Activated CD8-positive, alpha-beta T cell treated with anti-CD3 and anti-CD28 coated beads for 36 hours (primary cell): ENCODE data around the gene TP73. TPM values are rescaled to one million over a fixed set of nuclear protein-coding genes. Genes with fewer than 3 reads are reported as not detected.

ENCODE experiments used
- ATAC-seq: fragments of 200-7000 bp; cut with Tn5 transposase; one replicate; pipeline ENCODE4 v1.10.0; 2021; ENCODE audit warnings: mild to moderate bottlenecking, moderate library complexity
- CTCF ChIA-PET: fragments of 350-600 bp; sonication (Branson Sonifier 250); formaldehyde crosslinking; loops from one replicate; lab custom pipeline; 2021; ENCODE audit warnings: antibody characterized with exemption; lab: Charles Lee
- POLR2A ChIA-PET: fragments of 350-600 bp; sonication (Branson Sonifier 250); formaldehyde crosslinking; loops from one replicate; lab custom pipeline; 2021; ENCODE audit warnings: antibody characterized with exemption; lab: Charles Lee
- DNase-seq: peaks from one replicate; pipeline ENCODE4 v3.0.0-alpha.2; 2020
- H3K27ac Mint-ChIP-seq: one replicate; pipeline ENCODE4 v1.8.0; 2021; ENCODE audit warnings: mild to moderate bottlenecking, mixed read lengths
- H3K27me3 Mint-ChIP-seq: one replicate; pipeline ENCODE4 v1.8.0; 2021; ENCODE audit warnings: mixed read lengths
- H3K36me3 Mint-ChIP-seq: one replicate; pipeline ENCODE4 v1.8.0; 2021; ENCODE audit warnings: low read depth, mixed read lengths
- H3K4me1 Mint-ChIP-seq: one replicate; pipeline ENCODE4 v1.8.0; 2021; ENCODE audit warnings: low read depth, mixed read lengths
- H3K4me3 Mint-ChIP-seq: one replicate; pipeline ENCODE4 v1.8.0; 2021; ENCODE audit warnings: mild to moderate bottlenecking, moderate library complexity, mixed read lengths
- H3K9me3 Mint-ChIP-seq: one replicate; pipeline ENCODE4 v1.8.0; 2021; ENCODE audit warnings: mixed read lengths
- intact Hi-C: fragments of 100-400 bp; cut with micrococcal nuclease; formaldehyde crosslinking; loops from one replicate; pipeline ENCODE4 v1.10.0; 2022
- total RNA-seq, 2 experiments: library from RNA; stranded (reverse); gene quantifications; one replicate each; pipeline ENCODE4 v1.2.3, GENCODE V29; 2021
- TF ChIP-seq, protein P1 (sequence below): fragments of 200-600 bp; IDR thresholded peaks from one replicate; pipeline ENCODE4 v1.8.0; 2022; ENCODE audit warnings: antibody characterized with exemption, mild to moderate bottlenecking

Gene TP73
- total RNA-seq, 2 experiments from 2014 or later, result 0.60 to 0.68 TPM

DNA sequence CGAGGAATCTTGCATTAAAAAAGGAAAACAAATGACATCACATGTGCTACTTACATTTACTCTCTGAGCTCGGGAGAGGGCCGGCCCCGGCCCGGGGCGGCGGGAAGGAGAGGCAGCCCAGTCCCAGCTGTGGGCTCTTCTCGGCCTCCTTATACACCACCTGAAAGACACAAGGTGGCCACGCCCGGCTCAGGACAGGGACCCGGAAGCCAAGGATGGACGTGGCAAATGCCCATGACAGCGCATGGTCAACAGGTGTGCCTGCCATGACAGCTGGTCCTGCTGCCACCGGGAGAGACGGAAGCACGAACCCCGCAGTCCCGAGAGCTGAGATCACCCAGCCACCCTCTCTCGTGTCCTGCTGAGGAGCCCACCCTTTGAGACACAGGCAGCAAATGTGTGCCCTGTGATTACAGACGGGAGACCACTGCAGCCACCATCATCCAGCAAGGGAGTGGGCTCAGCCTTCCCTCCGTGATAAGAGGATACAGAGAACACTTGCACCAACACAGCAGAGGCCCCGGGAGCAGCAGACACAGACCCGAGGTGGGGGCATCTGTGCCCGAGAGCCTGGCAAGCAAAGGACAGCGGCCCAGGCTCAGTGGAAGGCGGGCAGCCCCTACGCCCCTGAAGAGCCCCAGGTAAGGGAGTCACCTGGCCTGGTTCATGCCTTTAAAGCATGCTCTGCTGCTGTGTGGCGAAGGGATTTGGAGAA lies 18.8 kb upstream of the TP73 start:
- TF ChIP-seq, protein P1, sequence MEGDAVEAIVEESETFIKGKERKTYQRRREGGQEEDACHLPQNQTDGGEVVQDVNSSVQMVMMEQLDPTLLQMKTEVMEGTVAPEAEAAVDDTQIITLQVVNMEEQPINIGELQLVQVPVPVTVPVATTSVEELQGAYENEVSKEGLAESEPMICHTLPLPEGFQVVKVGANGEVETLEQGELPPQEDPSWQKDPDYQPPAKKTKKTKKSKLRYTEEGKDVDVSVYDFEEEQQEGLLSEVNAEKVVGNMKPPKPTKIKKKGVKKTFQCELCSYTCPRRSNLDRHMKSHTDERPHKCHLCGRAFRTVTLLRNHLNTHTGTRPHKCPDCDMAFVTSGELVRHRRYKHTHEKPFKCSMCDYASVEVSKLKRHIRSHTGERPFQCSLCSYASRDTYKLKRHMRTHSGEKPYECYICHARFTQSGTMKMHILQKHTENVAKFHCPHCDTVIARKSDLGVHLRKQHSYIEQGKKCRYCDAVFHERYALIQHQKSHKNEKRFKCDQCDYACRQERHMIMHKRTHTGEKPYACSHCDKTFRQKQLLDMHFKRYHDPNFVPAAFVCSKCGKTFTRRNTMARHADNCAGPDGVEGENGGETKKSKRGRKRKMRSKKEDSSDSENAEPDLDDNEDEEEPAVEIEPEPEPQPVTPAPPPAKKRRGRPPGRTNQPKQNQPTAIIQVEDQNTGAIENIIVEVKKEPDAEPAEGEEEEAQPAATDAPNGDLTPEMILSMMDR, result no peak
- no peak overlapping the region for H3K4me3 Mint-ChIP-seq
- ATAC-seq (no peak), DNase-seq (no peak)
- CTCF ChIA-PET, result no interaction called here
- intact Hi-C loops, result no loop called here
- no peaks in the 10 kb centered on the region for H3K4me1 Mint-ChIP-seq
- H3K36me3 Mint-ChIP-seq, result peaks cover 10% of the 10 kb centered on the region
- no peaks in the 10 kb centered on the region for H3K27me3 Mint-ChIP-seq
- no peaks in the 10 kb centered on the region for H3K9me3 Mint-ChIP-seq
- POLR2A ChIA-PET, result interaction anchor here (0.7 kb wide), 1 partner anchor 134 kb away, joined by 4 read pairs; no protein-coding TSS in a partner anchor
- H3K27ac Mint-ChIP-seq, result no peak overlapping the region

DNA sequence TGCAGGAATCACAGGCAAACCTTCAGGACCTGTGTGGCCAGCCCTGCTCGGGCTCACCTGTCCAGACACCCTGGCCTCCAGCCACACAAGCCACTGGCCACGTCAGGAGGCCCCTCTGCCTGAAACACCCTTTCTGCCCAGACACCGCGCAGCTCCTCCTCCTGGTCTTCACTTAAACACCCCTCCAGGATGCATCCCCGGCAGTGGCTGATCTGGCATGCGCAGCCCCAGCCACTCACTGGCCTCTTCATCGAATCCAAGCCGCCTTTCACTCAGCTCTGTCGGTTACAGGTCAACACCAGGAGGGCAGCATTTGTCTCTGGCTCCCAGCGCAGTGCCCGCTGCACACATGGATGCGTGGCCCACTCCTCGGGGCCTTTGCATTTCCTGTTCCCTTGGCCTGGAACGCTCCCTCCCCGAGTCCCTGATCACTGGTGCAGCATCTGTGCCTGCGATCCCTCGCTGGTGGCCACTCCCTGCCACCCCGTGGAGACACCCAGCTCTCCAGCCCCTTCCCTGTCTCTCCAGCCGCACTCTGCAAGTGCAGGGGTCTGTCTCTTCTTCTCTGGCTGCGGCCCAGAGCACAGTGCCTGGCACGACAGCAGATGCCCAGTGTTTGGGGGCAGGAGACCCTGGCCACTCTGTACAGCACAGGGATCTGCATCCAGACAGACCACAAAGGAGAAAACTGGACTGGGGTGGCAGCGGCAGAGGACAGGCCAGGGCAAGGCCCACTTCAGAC lies 18.1 kb upstream of the TP73 start:
- Mint-ChIP-seq H3K36me3 (peaks cover 10% of the 10 kb centered on the region), H3K27ac (no peak overlapping the region), H3K27me3 (no peaks in the 10 kb centered on the region), H3K4me3 (no peak overlapping the region), H3K9me3 (no peaks in the 10 kb centered on the region), H3K4me1 (no peaks in the 10 kb centered on the region)
- POLR2A ChIA-PET, result no interaction called here
- intact Hi-C loops, result no loop called here
- TF ChIP-seq, protein P1, result no peak
- CTCF ChIA-PET, result no interaction called here
- ATAC-seq, result no peak
- DNase-seq, result no peak

GRCh38 chr1:3636080-3636479 lies 16.2 kb upstream of the TP73 start:
- DNase-seq (no peak), ATAC-seq (no peak)
- intact Hi-C loops, result no loop called here
- no peak overlapping the region for H3K27ac Mint-ChIP-seq
- no peak overlapping the region for H3K4me3 Mint-ChIP-seq
- no peaks in the 10 kb centered on the region for H3K27me3 Mint-ChIP-seq
- peaks cover 10% of the 10 kb centered on the region for H3K36me3 Mint-ChIP-seq
- TF ChIP-seq, protein P1, result no peak
- H3K9me3 Mint-ChIP-seq, result no peaks in the 10 kb centered on the region
- no peaks in the 10 kb centered on the region for H3K4me1 Mint-ChIP-seq
- ChIA-PET POLR2A (interaction anchor here (1.0 kb wide), 1 partner anchor 12 kb away, joined by 3 read pairs; no protein-coding TSS in a partner anchor), CTCF (interaction anchor here (1.0 kb wide), 1 partner anchor 20 kb away, joined by 3 read pairs; no protein-coding TSS in a partner anchor)

DNA sequence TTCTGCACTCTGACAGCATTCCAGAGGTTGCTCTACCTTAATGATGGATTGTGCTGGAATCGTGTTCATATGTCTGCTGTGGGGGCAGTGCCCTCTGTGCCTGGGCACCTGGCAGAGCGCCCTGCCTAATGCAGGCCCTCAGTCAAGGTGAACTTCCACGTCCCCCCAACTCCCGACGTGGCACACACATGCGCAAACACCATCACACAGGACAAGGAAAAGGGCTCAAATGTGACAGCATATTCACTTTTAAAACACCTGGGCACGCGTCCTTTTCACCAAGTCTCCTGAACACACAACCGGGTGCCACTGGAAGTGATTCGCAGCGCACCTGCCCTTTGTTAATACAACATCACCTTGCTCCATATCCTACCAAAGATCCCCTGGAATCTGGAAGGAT lies 15.8 kb upstream of the TP73 start:
- peaks cover 10% of the 10 kb centered on the region for H3K36me3 Mint-ChIP-seq
- H3K27ac Mint-ChIP-seq, result no peak overlapping the region
- no peaks in the 10 kb centered on the region for H3K9me3 Mint-ChIP-seq
- TF ChIP-seq, protein P1, result no peak
- ChIA-PET POLR2A (interaction anchor here (1.2 kb wide), 1 partner anchor 13 kb away, joined by 3 read pairs; no protein-coding TSS in a partner anchor), CTCF (no interaction called here)
- intact Hi-C loops, result no loop called here
- no peak for DNase-seq
- no peak for ATAC-seq
- H3K27me3 Mint-ChIP-seq, result no peaks in the 10 kb centered on the region
- no peaks in the 10 kb centered on the region for H3K4me1 Mint-ChIP-seq
- no peak overlapping the region for H3K4me3 Mint-ChIP-seq

GRCh38 chr1:3638027-3638426 lies 14.3 kb upstream of the TP73 start:
- H3K9me3 Mint-ChIP-seq, result no peaks in the 10 kb centered on the region
- no peak overlapping the region for H3K4me3 Mint-ChIP-seq
- POLR2A ChIA-PET, result no interaction called here
- TF ChIP-seq, protein P1, result no peak
- intact Hi-C loops, result no loop called here
- CTCF ChIA-PET, result interaction anchor here (1.0 to 1.2 kb wide), 2 partner anchors 11 to 16 kb away, joined by 3 read pairs; no protein-coding TSS in a partner anchor
- H3K27me3 Mint-ChIP-seq, result no peaks in the 10 kb centered on the region
- H3K27ac Mint-ChIP-seq, result no peak overlapping the region
- H3K4me1 Mint-ChIP-seq, result no peaks in the 10 kb centered on the region
- H3K36me3 Mint-ChIP-seq, result peaks cover 7% of the 10 kb centered on the region
- DNase-seq (no peak), ATAC-seq (no peak)
